Measurements from ENCODE around the gene CD53.

GRCh38 chr1:110944806-110945205 lies 71.9 kb downstream of the CD53 start:
- TF ChIP-seq, protein P1, sequence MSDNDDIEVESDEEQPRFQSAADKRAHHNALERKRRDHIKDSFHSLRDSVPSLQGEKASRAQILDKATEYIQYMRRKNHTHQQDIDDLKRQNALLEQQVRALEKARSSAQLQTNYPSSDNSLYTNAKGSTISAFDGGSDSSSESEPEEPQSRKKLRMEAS (IDR thresholded peaks at IDR 0.05; ENCODE audit: low read depth, low read length): no peak
- TF ChIP-seq, protein P2, sequence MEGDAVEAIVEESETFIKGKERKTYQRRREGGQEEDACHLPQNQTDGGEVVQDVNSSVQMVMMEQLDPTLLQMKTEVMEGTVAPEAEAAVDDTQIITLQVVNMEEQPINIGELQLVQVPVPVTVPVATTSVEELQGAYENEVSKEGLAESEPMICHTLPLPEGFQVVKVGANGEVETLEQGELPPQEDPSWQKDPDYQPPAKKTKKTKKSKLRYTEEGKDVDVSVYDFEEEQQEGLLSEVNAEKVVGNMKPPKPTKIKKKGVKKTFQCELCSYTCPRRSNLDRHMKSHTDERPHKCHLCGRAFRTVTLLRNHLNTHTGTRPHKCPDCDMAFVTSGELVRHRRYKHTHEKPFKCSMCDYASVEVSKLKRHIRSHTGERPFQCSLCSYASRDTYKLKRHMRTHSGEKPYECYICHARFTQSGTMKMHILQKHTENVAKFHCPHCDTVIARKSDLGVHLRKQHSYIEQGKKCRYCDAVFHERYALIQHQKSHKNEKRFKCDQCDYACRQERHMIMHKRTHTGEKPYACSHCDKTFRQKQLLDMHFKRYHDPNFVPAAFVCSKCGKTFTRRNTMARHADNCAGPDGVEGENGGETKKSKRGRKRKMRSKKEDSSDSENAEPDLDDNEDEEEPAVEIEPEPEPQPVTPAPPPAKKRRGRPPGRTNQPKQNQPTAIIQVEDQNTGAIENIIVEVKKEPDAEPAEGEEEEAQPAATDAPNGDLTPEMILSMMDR (IDR thresholded peaks at IDR 0.05; ENCODE audit: low read depth, low read length): no peak
- no peak for TF ChIP-seq POLR2A (IDR thresholded peaks at IDR 0.05; ENCODE audit: extremely low read depth, insufficient read length)
